ENCODE measurements around the gene ATG4B.

Gene ATG4B

DNA sequence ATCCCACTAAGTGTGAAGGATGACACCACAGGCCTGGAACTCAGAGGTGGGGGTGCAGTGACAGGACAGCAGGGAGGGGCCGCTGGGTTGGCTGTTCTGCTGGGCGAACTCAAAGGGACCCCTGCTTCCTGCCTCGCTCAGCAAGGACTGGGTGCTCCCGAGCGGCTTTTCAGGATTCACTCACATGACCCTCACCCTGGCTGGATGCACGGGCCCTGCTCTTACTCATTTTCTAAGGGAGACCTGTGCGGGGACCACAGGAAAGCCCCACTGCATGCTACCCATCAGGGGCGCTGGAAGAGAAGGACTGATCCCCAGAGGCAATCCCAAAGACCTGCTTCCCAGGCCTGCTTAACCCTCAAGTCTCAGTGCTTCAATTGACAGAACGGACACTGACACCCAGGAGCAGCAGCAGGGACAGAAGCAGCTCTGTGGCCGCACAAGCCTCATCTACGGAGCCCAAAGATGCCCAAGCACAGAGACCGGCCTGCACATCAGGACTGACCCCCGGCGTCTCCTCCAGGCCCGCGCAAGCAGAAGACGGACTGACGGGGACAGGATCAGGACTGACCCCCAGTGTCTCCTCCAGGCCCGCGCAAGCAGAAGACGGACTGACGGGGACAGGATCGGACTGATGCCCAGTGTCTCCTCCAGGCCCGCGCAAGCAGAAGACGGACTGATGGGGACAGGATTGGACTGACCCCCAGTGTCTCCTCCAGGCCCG is 30.2 kb upstream of the ATG4B start:
- H3K4me3 ChIP-seq (ENCODE audit: low read depth, low read length), result no peak overlapping the region
- TF ChIP-seq, protein P1, sequence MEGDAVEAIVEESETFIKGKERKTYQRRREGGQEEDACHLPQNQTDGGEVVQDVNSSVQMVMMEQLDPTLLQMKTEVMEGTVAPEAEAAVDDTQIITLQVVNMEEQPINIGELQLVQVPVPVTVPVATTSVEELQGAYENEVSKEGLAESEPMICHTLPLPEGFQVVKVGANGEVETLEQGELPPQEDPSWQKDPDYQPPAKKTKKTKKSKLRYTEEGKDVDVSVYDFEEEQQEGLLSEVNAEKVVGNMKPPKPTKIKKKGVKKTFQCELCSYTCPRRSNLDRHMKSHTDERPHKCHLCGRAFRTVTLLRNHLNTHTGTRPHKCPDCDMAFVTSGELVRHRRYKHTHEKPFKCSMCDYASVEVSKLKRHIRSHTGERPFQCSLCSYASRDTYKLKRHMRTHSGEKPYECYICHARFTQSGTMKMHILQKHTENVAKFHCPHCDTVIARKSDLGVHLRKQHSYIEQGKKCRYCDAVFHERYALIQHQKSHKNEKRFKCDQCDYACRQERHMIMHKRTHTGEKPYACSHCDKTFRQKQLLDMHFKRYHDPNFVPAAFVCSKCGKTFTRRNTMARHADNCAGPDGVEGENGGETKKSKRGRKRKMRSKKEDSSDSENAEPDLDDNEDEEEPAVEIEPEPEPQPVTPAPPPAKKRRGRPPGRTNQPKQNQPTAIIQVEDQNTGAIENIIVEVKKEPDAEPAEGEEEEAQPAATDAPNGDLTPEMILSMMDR (IDR thresholded peaks at IDR 0.05; ENCODE audit: low read depth, low read length), result no peak

DNA sequence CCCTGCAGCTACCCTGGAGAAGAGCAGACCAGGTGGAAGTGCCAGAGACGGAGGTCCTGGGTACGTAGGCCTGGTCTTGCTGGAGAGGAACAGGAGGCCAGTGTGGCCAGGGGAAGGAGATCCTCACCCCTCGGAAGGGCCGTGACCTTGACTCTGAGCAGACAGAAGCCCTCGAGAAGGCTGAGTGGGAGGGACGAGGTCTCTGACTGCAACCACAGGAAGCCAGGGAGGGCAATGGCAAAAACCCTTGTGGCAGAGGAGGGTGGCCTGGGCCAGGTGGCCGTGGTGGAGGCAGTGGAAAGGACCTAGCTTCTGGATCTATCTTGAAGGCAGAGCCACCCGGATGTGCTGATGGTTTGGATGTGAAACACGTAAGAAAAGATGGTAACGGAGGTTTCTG is 28.6 kb upstream of the ATG4B start:
- no peak overlapping the region for H3K4me3 ChIP-seq (ENCODE audit: low read depth, low read length)
- TF ChIP-seq, protein P1 (IDR thresholded peaks at IDR 0.05; ENCODE audit: low read depth, low read length), result no peak

DNA sequence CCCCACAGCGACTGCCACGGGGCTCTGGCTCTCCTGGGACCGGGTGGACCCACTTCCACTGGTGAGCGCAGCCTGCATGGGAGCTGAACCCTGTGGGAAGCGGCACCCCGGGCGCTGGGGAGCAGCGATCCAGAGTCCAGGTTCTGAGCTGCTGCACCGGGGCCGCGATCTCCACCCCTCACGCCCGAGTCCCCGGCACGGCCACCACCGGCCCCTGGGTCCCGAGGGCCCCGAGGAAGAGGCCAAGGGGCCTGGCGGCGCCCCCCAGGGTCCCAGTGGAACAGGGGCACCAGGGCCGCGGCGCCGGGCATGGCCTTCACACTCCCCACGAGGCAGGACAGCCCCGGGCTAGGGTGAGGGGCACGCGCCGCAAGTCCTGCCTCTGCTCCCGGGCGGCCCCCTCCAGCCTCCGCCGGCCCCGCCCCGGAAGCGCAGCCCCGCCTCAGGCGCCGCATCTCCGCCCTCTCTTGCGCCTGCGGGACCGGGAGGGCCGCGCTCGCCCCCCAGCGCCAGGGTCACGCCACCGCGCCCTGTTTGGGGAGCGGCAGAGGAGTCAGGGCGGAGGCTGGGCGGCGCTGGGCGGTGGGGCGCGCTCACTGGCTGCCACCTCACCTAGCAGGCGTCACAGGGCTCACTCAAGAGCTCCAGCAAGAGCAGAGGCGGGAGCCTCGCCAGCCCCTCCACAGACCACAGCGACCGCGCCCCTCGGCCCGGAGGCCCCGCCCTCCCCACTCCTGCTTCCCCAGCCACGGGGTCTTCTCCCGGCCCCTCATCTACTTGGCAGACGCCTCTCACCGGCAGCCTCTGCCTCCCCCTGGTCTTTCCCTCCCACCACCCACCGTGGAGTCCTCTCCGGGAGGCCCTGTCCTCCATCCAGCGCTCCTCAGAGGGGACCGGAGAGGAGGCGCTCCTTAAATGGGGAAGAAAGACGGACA is 27.4 kb upstream of the ATG4B start:
- H3K4me3 ChIP-seq (ENCODE audit: low read depth, low read length), result peak overlapping the region; percentile 44
- TF ChIP-seq, protein P1 (IDR thresholded peaks at IDR 0.05; ENCODE audit: low read depth, low read length), result peak; percentile 48

DNA sequence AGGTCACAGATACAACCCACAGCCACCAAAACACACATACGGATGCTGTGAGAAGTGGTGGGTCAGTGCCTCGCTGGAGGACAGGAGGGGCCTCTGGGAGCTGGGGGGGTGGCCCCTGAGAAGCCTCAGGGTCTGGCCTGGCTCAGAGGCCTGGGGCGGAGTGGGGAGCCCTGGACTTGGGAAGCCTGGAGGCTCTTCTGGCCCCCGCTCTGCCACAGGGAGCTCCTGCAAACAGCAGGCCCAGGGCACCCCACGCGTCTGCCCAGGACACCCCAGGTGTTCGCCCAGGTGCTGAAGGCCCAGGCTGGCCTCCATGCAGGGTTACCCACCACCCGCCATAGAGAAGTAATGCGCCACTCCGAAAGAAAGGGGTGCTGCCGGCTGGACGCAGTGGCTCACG is 26.4 kb upstream of the ATG4B start:
- TF ChIP-seq, protein P1 (IDR thresholded peaks at IDR 0.05; ENCODE audit: low read depth, low read length), result no peak
- no peak overlapping the region for H3K4me3 ChIP-seq (ENCODE audit: low read depth, low read length)

DNA sequence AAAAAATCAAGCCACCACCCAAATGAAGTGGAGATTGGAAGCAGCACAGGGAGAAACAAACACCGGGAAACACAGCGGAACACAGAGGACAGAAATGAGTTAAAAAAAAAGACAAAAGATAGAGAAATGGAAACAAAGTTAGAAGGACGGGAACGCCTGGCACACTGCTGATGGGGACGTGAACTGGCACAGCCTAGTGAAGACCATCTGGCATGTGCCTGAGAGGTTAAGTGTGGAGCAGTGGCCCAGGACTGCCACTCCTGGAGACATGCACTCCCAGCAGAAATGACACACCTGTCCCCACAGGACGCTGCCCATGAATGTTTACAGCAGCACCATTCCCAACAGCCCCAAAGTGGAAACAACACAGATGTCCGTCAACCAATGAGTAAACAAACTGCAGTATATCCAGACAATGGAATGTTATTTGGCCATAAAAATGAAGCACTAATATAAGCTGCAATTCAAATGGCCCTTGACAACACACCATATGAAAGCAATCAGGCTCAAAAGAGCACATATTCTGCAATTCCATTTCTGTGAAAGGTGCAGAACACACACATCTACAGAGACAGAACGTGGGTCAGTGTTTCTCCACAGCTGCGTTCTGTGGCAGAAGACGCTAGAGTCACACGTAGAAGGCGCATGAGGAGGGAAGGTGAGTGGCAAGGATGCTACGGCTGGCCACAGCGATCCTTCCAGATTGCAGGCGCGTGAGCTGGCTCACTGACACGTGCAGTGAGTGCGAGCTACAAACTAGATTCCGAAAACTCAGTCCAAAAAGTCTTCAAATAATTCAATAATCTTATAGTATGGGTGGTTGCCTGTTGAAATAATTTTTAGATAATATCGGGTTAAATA is 25.1 kb upstream of the ATG4B start:
- TF ChIP-seq, protein P1 (IDR thresholded peaks at IDR 0.05; ENCODE audit: low read depth, low read length), result no peak
- H3K4me3 ChIP-seq (ENCODE audit: low read depth, low read length), result no peak overlapping the region

DNA sequence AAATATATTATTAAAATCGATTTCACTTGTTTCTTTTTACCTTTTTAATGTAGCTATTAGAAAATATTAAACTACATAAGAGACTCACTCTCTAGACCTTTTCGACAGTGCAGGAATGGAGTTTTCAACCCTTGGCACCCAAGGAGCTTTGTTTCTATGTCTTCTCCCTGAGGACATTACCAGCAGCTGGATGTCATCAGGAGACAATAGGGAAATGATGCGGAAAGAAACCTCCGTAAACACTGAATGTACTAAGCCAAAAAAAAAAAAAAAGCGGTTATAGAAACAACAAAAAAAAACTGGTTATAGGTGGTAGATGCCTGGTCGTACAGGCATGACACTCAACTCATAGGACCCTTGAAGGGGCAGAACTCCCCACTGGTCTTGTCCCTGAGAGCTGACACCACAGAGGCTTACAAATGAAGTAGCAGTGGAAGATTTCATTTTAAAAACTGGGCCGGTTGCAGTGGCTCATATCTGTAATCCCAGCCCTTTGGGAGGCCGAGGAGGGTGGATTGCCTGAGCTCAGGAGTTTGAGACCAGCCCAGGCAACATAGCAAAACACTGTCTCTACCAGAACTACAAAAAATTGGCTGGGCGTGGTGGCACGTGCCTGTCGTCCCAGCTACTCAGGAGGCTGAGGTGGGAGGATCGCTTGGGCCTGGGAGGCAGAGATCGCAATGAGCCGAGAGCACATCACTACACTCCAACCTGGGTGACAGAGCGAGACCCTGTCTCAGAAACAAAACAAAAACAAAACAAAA is 24.3 kb upstream of the ATG4B start:
- no peak overlapping the region for H3K4me3 ChIP-seq (ENCODE audit: low read depth, low read length)

More for the DNA sequence above, 24.3 kb upstream of the ATG4B start:
- TF ChIP-seq, protein P1 (IDR thresholded peaks at IDR 0.05; ENCODE audit: low read depth, low read length), result no peak

All from WI38 (cell line).